HG03064 (cell line): ENCODE measurements around the gene NTM.
"Not testable (repeated sequence)": the region's sequence is repeated elsewhere in the genome, so short reads cannot be mapped to it uniquely, and the experiment has no call there.

Experiments
- ATAC-seq: cut with Tn5 transposase; IDR thresholded peaks from one replicate; pipeline ENCODE4 v1.9.1; 2021; ENCODE audit warnings: low read depth; ENCODE audit not compliant: unreplicated experiment

The NTM gene

GRCh38 chr11:132307309-132308020, 937.0 kb downstream of the NTM start:
- no peak for ATAC-seq

- no peak for ATAC-seq
Measured at GRCh38 chr11:132310390-132311375, 940.3 kb downstream of the NTM start.

GRCh38 chr11:132311703-132312102, 941.3 kb downstream of the NTM start:
- ATAC-seq, result no peak

GRCh38 chr11:132312161-132312560, 941.7 kb downstream of the NTM start:
- no peak for ATAC-seq

- no peak for ATAC-seq
Measured at GRCh38 chr11:132312701-132313111, 942.3 kb downstream of the NTM start.

- no peak for ATAC-seq
Measured at GRCh38 chr11:132314911-132315455, 944.6 kb downstream of the NTM start.

- no peak for ATAC-seq
Measured at GRCh38 chr11:132315696-132316095, 945.3 kb downstream of the NTM start.

- ATAC-seq, result no peak
Measured at GRCh38 chr11:132318421-132319157, 948.2 kb downstream of the NTM start.

GRCh38 chr11:132319419-132319818, 949.0 kb downstream of the NTM start:
- ATAC-seq, result not testable (repeated sequence)

- no peak for ATAC-seq
Measured at GRCh38 chr11:132330515-132330914, 960.1 kb downstream of the NTM start.

GRCh38 chr11:132332521-132332920, 962.1 kb downstream of the NTM start:
- no peak for ATAC-seq

- no peak for ATAC-seq
Measured at GRCh38 chr11:132334769-132335280, 964.4 kb downstream of the NTM start.

- ATAC-seq, result no peak
Measured at GRCh38 chr11:132335311-132335710, 964.9 kb downstream of the NTM start.

- ATAC-seq, result no peak
Measured at GRCh38 chr11:132336781-132337535, 966.5 kb downstream of the NTM start.

- ATAC-seq, result no peak
Measured at GRCh38 chr11:132337819-132338416, 967.5 kb downstream of the NTM start.

- ATAC-seq, result no peak
Measured at GRCh38 chr11:132342408-132342807, 972.0 kb downstream of the NTM start.

- no peak for ATAC-seq
Measured at GRCh38 chr11:132343445-132344175, 973.2 kb downstream of the NTM start.

- ATAC-seq, result no peak
Measured at GRCh38 chr11:132346558-132347148, 976.2 kb downstream of the NTM start.
